ENCODE results near the gene OSGEP.

Gene OSGEP

DNA sequence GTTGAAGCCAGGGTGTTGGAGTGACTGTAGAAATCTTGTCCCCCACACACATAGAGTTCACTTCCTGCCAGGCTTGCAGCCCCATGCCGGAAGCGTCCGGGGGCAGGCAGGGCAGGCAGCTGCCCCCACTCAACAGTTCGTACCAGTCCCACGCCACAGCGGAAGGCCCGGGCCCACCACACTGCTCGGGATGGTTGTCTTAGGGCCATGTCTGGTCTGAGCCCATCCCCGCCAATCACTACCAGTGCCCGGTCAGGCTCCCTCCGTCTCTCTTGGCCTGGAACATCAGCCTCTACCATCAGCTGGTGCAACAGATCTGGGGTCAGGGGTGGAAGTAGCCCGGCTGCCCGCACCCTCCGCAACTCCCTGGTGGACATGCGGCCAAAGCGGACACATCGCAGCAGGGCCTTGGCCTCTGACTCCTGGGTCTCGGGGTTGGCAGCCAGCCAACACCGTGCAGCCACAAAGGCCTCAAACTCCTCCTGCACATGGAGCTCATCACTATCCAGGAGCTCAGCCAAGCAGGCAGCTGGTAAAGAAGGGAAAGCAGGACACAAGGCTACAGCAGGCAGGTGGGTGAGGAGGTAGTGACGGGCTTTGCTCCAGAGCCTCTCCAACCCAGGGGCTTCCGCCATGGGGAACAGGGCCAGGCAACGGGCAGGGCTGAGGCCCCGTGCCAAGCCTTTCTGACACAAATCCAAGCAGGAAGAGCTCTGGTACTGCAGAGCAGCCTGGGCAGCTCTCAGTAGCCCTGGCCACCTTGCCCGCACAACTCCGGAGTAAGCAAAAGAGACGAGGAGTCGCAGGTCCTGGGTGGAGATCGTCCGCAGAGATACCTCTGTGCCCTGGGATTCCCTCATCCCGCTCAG lies 24.6 kb downstream of the OSGEP start:
- no peaks in the 10 kb centered on the region for H3K27me3 ChIP-seq (ENCODE audit: low read depth, low read length)
- no peaks in the 10 kb centered on the region for H3K9me3 ChIP-seq (ENCODE audit: insufficient read depth, low read length)
- H3K4me1 ChIP-seq (ENCODE audit: low read length), result peaks cover 46% of the 10 kb centered on the region
- H3K9ac ChIP-seq (ENCODE audit: low read length), result no peak overlapping the region
- no peaks in the 10 kb centered on the region for H3K79me2 ChIP-seq (ENCODE audit: low read length)
- no peaks in the 10 kb centered on the region for H3K36me3 ChIP-seq (replicated peaks; ENCODE audit: low read depth, low read length)
- no peak overlapping the region for H2AFZ ChIP-seq (ENCODE audit: low read depth, low read length)
- H3K4me2 ChIP-seq (ENCODE audit: low read length), result no peak overlapping the region
- H3K27ac ChIP-seq (ENCODE audit: low read length), result 0 out of 2 replicates have a peak overlapping the region, but pooled peaks have one; percentile 94
- no peak for TF ChIP-seq EZH2phosphoT487 (IDR thresholded peaks at IDR 0.05; ENCODE audit: low read depth)
- no peak for TF ChIP-seq CTCF (IDR thresholded peaks at IDR 0.05; ENCODE audit: low read depth, low read length)
- no peak overlapping the region for H3K4me3 ChIP-seq (ENCODE audit: low read length)
- H4K20me1 ChIP-seq (ENCODE audit: insufficient read depth, low read length), result no peaks in the 10 kb centered on the region

- no peaks in the 10 kb centered on the region for H3K79me2 ChIP-seq (ENCODE audit: low read length)
- no peak overlapping the region; the same call in 1 of the 2 replicates for H2AFZ ChIP-seq (ENCODE audit: low read depth, low read length)
- no peaks in the 10 kb centered on the region for H3K27me3 ChIP-seq (ENCODE audit: low read depth, low read length)
- peak overlapping the region; percentile 94 for H3K27ac ChIP-seq (ENCODE audit: low read length)
- no peaks in the 10 kb centered on the region for H4K20me1 ChIP-seq (ENCODE audit: insufficient read depth, low read length)
- no peak for TF ChIP-seq EZH2phosphoT487 (IDR thresholded peaks at IDR 0.05; ENCODE audit: low read depth)
- TF ChIP-seq CTCF (IDR thresholded peaks at IDR 0.05; ENCODE audit: low read depth, low read length), result no peak
- H3K9me3 ChIP-seq (ENCODE audit: insufficient read depth, low read length), result no peaks in the 10 kb centered on the region
- no peaks in the 10 kb centered on the region for H3K36me3 ChIP-seq (replicated peaks; ENCODE audit: low read depth, low read length)
- peak overlapping the region; percentile 83; the same call in 1 of the 2 replicates for H3K9ac ChIP-seq (ENCODE audit: low read length)
- H3K4me1 ChIP-seq (ENCODE audit: low read length), result peaks cover 49% of the 10 kb centered on the region
- peak overlapping the region; percentile 68 for H3K4me2 ChIP-seq (ENCODE audit: low read length)
- H3K4me3 ChIP-seq (ENCODE audit: low read length), result 0 out of 2 replicates have a peak overlapping the region, but pooled peaks have one; percentile 42
Observed at GRCh38 chr14:20428802-20429201, 25.8 kb downstream of the OSGEP start.

- peak overlapping the region; percentile 94 for H3K27ac ChIP-seq (ENCODE audit: low read length)
- H3K4me3 ChIP-seq (ENCODE audit: low read length), result peak overlapping the region; percentile 42
- TF ChIP-seq CTCF (IDR thresholded peaks at IDR 0.05; ENCODE audit: low read depth, low read length) (no peak), EZH2phosphoT487 (IDR thresholded peaks at IDR 0.05; ENCODE audit: low read depth) (no peak)
- peaks cover 49% of the 10 kb centered on the region for H3K4me1 ChIP-seq (ENCODE audit: low read length)
- no peaks in the 10 kb centered on the region for H3K9me3 ChIP-seq (ENCODE audit: insufficient read depth, low read length)
- peak overlapping the region; percentile 68 for H3K4me2 ChIP-seq (ENCODE audit: low read length)
- H3K27me3 ChIP-seq (ENCODE audit: low read depth, low read length), result no peaks in the 10 kb centered on the region
- H4K20me1 ChIP-seq (ENCODE audit: insufficient read depth, low read length), result no peaks in the 10 kb centered on the region
- no peaks in the 10 kb centered on the region for H3K79me2 ChIP-seq (ENCODE audit: low read length)
- peak overlapping the region; percentile 83 for H3K9ac ChIP-seq (ENCODE audit: low read length)
- H2AFZ ChIP-seq (ENCODE audit: low read depth, low read length), result no peak overlapping the region
- H3K36me3 ChIP-seq (replicated peaks; ENCODE audit: low read depth, low read length), result no peaks in the 10 kb centered on the region
Observed at GRCh38 chr14:20428010-20428365, 26.6 kb downstream of the OSGEP start.

- Histone ChIP-seq H3K27ac (ENCODE audit: low read length) (peak overlapping the region; percentile 94), H3K27me3 (ENCODE audit: low read depth, low read length) (no peaks in the 10 kb centered on the region), H3K4me2 (ENCODE audit: low read length) (peak overlapping the region; percentile 91), H3K36me3 (replicated peaks; ENCODE audit: low read depth, low read length) (no peaks in the 10 kb centered on the region), H3K9me3 (ENCODE audit: insufficient read depth, low read length) (no peaks in the 10 kb centered on the region), H3K4me1 (ENCODE audit: low read length) (peaks cover 49% of the 10 kb centered on the region), H3K4me3 (ENCODE audit: low read length) (peak overlapping the region; percentile 66), H2AFZ (ENCODE audit: low read depth, low read length) (no peak overlapping the region), H3K9ac (ENCODE audit: low read length) (peak overlapping the region; percentile 83), H4K20me1 (ENCODE audit: insufficient read depth, low read length) (no peaks in the 10 kb centered on the region), H3K79me2 (ENCODE audit: low read length) (no peaks in the 10 kb centered on the region)
- TF ChIP-seq EZH2phosphoT487 (IDR thresholded peaks at IDR 0.05; ENCODE audit: low read depth) (no peak), CTCF (IDR thresholded peaks at IDR 0.05; ENCODE audit: low read depth, low read length) (no peak)
Observed at GRCh38 chr14:20427231-20428009, 27.2 kb downstream of the OSGEP start.
